ENCODE results near the gene CCNY.
A peak's percentile ranks its signal among the peaks of the same experiment; 100 is the strongest.

Gene CCNY

GRCh38 chr10:35471435-35471834, 135.1 kb downstream of the CCNY start:
- no peak overlapping the region for H3K27ac ChIP-seq
- TF ChIP-seq CTCF (conservative IDR thresholded peaks at IDR 0.05), result no peak

- no peak; the same call in 1 of the 2 replicates for TF ChIP-seq CTCF (conservative IDR thresholded peaks at IDR 0.05)
- H3K27ac ChIP-seq, result no peak overlapping the region
Measured at GRCh38 chr10:35480142-35480541, 143.8 kb downstream of the CCNY start.

- no peak overlapping the region for H3K27ac ChIP-seq
- no peak for TF ChIP-seq CTCF (conservative IDR thresholded peaks at IDR 0.05)
Measured at GRCh38 chr10:35481413-35481812, 145.1 kb downstream of the CCNY start.

- TF ChIP-seq CTCF (conservative IDR thresholded peaks at IDR 0.05), result no peak
Measured at GRCh38 chr10:35486297-35486990, 150.1 kb downstream of the CCNY start.

GRCh38 chr10:35487336-35488034, 151.2 kb downstream of the CCNY start:
- no peak overlapping the region for H3K27ac ChIP-seq
- no peak for TF ChIP-seq CTCF (conservative IDR thresholded peaks at IDR 0.05)

More at GRCh38 chr10:35486297-35486990, 150.1 kb downstream of the CCNY start:
- no peak overlapping the region for H3K27ac ChIP-seq

- TF ChIP-seq CTCF (conservative IDR thresholded peaks at IDR 0.05), result no peak
Measured at GRCh38 chr10:35488228-35488627, 151.9 kb downstream of the CCNY start.

GRCh38 chr10:35492386-35493195, 156.3 kb downstream of the CCNY start:
- TF ChIP-seq CTCF (conservative IDR thresholded peaks at IDR 0.05), result no peak
- peak overlapping the region; percentile 85 for H3K27ac ChIP-seq

More at GRCh38 chr10:35488228-35488627, 151.9 kb downstream of the CCNY start:
- no peak overlapping the region for H3K27ac ChIP-seq
